GM23248 (cell line): Measurements from ENCODE around the gene GPSM1.

Experiments
- EZH2 ChIP-seq: fragments of 200-600 bp; sonication (generic); IDR thresholded peaks from 2 replicates; pipeline ENCODE4 v1.6.1; 2018; ENCODE audit warnings: antibody characterized with exemption, mild to moderate bottlenecking; ENCODE audit not compliant: insufficient read depth, poor library complexity, severe bottlenecking
- EZH2phosphoT487 ChIP-seq: fragments of 200-600 bp; sonication (generic); IDR thresholded peaks from 2 replicates; pipeline ENCODE4 v1.6.1; 2018; ENCODE audit warnings: antibody characterized with exemption, moderate library complexity, mild to moderate bottlenecking, low read depth; ENCODE audit not compliant: insufficient read depth

- no peak for TF ChIP-seq EZH2
- TF ChIP-seq EZH2phosphoT487, result no peak
Measured at GRCh38 chr9:136334541-136334940, 7.2 kb downstream of the GPSM1 start.
